GM23338 (cell line): Measurements from ENCODE around the gene ACTR1A. TPM values are rescaled to one million over a fixed set of nuclear protein-coding genes. Genes with fewer than 3 reads are reported as not detected.

Experiments
- ATAC-seq: fragments of 200-7000 bp; cut with Tn5 transposase; 3 replicates; pipeline ENCODE4 v1.9.1; 2020
- DNase-seq: peaks from one replicate; pipeline ENCODE4 v3.0.0-alpha.2; 2015; ENCODE audit warnings: low spot score
- H2AFZ ChIP-seq: fragments of 200-600 bp; sonication (generic); 2 replicates; pipeline ENCODE4 v1.8.0; 2016; ENCODE audit warnings: antibody characterized with exemption, mild to moderate bottlenecking, moderate library complexity
- H3F3A ChIP-seq: fragments of 200-600 bp; sonication (generic); replicated peaks from 2 replicates; pipeline ENCODE4 v1.8.0; 2017; ENCODE audit warnings: antibody characterized with exemption, mixed run types, low read depth
- H3K27ac ChIP-seq: fragments of 200-600 bp; sonication (generic); 2 replicates; pipeline ENCODE4 v1.6.1; 2016; ENCODE audit warnings: low read depth
- H3K27me3 ChIP-seq: fragments of 200-600 bp; sonication (generic); 2 replicates; pipeline ENCODE4 v1.8.0; 2016; ENCODE audit warnings: mild to moderate bottlenecking, mixed run types, moderate library complexity; ENCODE audit not compliant: insufficient read depth
- H3K36me3 ChIP-seq: fragments of 200-600 bp; sonication (generic); 2 replicates; pipeline ENCODE4 v1.8.0; 2016; ENCODE audit warnings: mild to moderate bottlenecking; ENCODE audit not compliant: insufficient read depth
- H3K4me1 ChIP-seq: fragments of 200-600 bp; sonication (generic); 2 replicates; pipeline ENCODE4 v1.8.0; 2016; ENCODE audit warnings: mild to moderate bottlenecking, moderate library complexity; ENCODE audit not compliant: insufficient read depth
- H3K4me2 ChIP-seq: fragments of 200-600 bp; sonication (generic); 2 replicates; pipeline ENCODE4 v1.7.1; 2017; ENCODE audit warnings: mixed run types
- H3K4me3 ChIP-seq: fragments of 200-600 bp; sonication (generic); 2 replicates; pipeline ENCODE4 v1.6.1; 2016; ENCODE audit warnings: mixed run types
- H3K79me2 ChIP-seq: fragments of 200-600 bp; sonication (generic); replicated peaks from 2 replicates; pipeline ENCODE4 v1.8.0; 2017; ENCODE audit warnings: mild to moderate bottlenecking; ENCODE audit not compliant: insufficient read depth
- H3K9me2 ChIP-seq: fragments of 200-600 bp; sonication (generic); 2 replicates; pipeline ENCODE4 v1.8.0; 2017; ENCODE audit not compliant: insufficient read depth
- H4K20me1 ChIP-seq: fragments of 200-600 bp; sonication (generic); replicated peaks from 2 replicates; pipeline ENCODE4 v1.8.0; 2017; ENCODE audit warnings: mild to moderate bottlenecking; ENCODE audit not compliant: insufficient read depth
- H3K27ac Mint-ChIP-seq: 2 replicates; pipeline ENCODE4 v1.8.0; 2020; ENCODE audit warnings: inconsistent platforms, mild to moderate bottlenecking, moderate library complexity, mixed read lengths
- H3K27me3 Mint-ChIP-seq: 3 replicates; pipeline ENCODE4 v1.8.0; 2022; ENCODE audit warnings: low read depth, mild to moderate bottlenecking, moderate library complexity, mixed read lengths, inconsistent platforms; ENCODE audit not compliant: insufficient read depth, poor library complexity
- H3K36me3 Mint-ChIP-seq: 3 replicates; pipeline ENCODE4 v1.8.0; 2021; ENCODE audit warnings: low read depth, mild to moderate bottlenecking, inconsistent platforms, moderate library complexity, mixed read lengths
- H3K4me1 Mint-ChIP-seq: 3 replicates; pipeline ENCODE4 v1.8.0; 2020; ENCODE audit warnings: mild to moderate bottlenecking, inconsistent platforms, mixed read lengths
- H3K4me3 Mint-ChIP-seq: 3 replicates; pipeline ENCODE4 v1.8.0; 2021; ENCODE audit warnings: moderate library complexity, mild to moderate bottlenecking, inconsistent platforms, mixed read lengths
- H3K9me3 Mint-ChIP-seq: 3 replicates; pipeline ENCODE4 v1.8.0; 2020; ENCODE audit warnings: moderate library complexity, mild to moderate bottlenecking, inconsistent platforms, mixed read lengths
- CREB1 ChIP-seq: fragments of 250-450 bp; sonication (Bioruptor Pico); IDR thresholded peaks from 2 replicates; pipeline ENCODE4 v1.5.0; 2020; ENCODE audit warnings: low read depth, mild to moderate bottlenecking, moderate library complexity
- EZH2 ChIP-seq: fragments of 200-600 bp; sonication (generic); IDR thresholded peaks from one replicate; pipeline ENCODE4 v1.8.0; 2017; ENCODE audit warnings: antibody characterized with exemption, mild to moderate bottlenecking, low read depth; ENCODE audit not compliant: unreplicated experiment
- EZH2phosphoT487 ChIP-seq: fragments of 200-600 bp; sonication (generic); IDR thresholded peaks from one replicate; pipeline ENCODE4 v1.8.1; 2018; ENCODE audit warnings: antibody characterized with exemption; ENCODE audit not compliant: unreplicated experiment
- JUNB ChIP-seq: IDR thresholded peaks from one replicate; pipeline ENCODE4 v1.6.1; 2016; ENCODE audit warnings: antibody characterized with exemption; ENCODE audit not compliant: unreplicated experiment
- NANOG ChIP-seq: IDR thresholded peaks from 2 replicates; pipeline ENCODE4 v1.6.1; 2016; ENCODE audit warnings: antibody characterized with exemption, borderline replicate concordance
- POLR2AphosphoS5 ChIP-seq: IDR thresholded peaks from 2 replicates; pipeline ENCODE4 v1.6.1; 2016; ENCODE audit warnings: antibody characterized with exemption, low read depth
- STAT1 ChIP-seq: IDR thresholded peaks from one replicate; pipeline ENCODE4 v1.6.1; 2016; ENCODE audit warnings: antibody characterized with exemption; ENCODE audit not compliant: unreplicated experiment
- ZNF114 ChIP-seq: fragments of 250-450 bp; sonication (Bioruptor Pico); IDR thresholded peaks from 2 replicates; pipeline ENCODE4 v1.5.0; 2020; ENCODE audit warnings: mild to moderate bottlenecking, moderate library complexity
- ZNF331 ChIP-seq: fragments of 250-450 bp; sonication (Bioruptor Pico); IDR thresholded peaks from 2 replicates; pipeline ENCODE4 v1.5.0; 2020; ENCODE audit warnings: low read depth, mild to moderate bottlenecking, moderate library complexity
- polyA plus RNA-seq: library from polyadenylated mRNA; unstranded; fragments of >200 nt; fragmentation: Nextera tagmentation; extraction: Ambion mirVana; gene quantifications from 2 replicates; pipeline ENCODE4 v1.2.1, GENCODE V29; 2016
- total RNA-seq: library from RNA; depleted of rRNA; stranded (reverse); fragments of >200 nt; shearing (Covaris generic); gene quantifications from 2 replicates; pipeline ENCODE4 v1.2.3, GENCODE V29; 2014
- TF ChIP-seq, protein P1 (sequence below), 2 experiments: fragments of 200-600 bp in 1 of 2; sonication (generic) in 1 of 2; conservative IDR thresholded peaks; 2 replicates each; pipeline versions ENCODE4 v1.5.1 to v1.6.1; 2016 to 2017; ENCODE audit warnings: antibody characterized with exemption in 2 of 2, low read depth in 2 of 2, mild to moderate bottlenecking in 2 of 2, moderate library complexity in 1 of 2
- TF ChIP-seq, protein P2 (sequence below): IDR thresholded peaks from 2 replicates; pipeline ENCODE4 v1.6.1; 2016; ENCODE audit warnings: antibody characterized with exemption
- TF ChIP-seq, protein P3 (sequence below): fragments of 250-450 bp; sonication (Bioruptor Pico); IDR thresholded peaks from 2 replicates; pipeline ENCODE4 v1.5.0; 2020; ENCODE audit warnings: mild to moderate bottlenecking, moderate library complexity
- TF ChIP-seq, protein P4 (sequence below): IDR thresholded peaks from one replicate; pipeline ENCODE4 v1.6.1; 2018; ENCODE audit warnings: antibody characterized with exemption; ENCODE audit not compliant: unreplicated experiment

The ACTR1A gene
- total and polyA plus RNA-seq, 2 experiments from 2014 or later: 39.4 to 101 TPM

DNA sequence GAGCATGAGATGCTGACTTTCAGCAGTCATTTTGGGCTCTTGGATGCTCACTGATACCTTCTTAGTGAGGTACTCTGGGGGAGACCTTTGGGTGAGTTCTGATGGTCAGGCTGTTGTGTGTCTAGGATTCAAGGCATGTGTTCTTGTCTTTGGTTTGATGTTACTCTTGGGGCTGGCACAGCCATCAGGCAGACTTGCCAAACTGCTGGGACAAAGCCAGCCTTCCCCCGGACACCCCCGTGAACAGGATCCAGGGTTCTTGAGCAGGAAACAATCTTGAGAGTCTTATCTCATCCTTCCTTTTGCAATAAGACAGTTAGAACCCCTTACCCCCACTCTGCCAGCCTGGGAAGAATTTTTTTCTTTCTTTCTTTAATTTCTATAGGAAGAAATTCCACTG lies 43.5 kb upstream of the ACTR1A start:
- no peak for DNase-seq
- H3K36me3 ChIP-seq: no peaks in the 10 kb centered on the region
- H3K36me3 Mint-ChIP-seq: peaks cover 6% of the 10 kb centered on the region; the same call in 2 of the 3 replicates
- TF ChIP-seq, protein P1, sequence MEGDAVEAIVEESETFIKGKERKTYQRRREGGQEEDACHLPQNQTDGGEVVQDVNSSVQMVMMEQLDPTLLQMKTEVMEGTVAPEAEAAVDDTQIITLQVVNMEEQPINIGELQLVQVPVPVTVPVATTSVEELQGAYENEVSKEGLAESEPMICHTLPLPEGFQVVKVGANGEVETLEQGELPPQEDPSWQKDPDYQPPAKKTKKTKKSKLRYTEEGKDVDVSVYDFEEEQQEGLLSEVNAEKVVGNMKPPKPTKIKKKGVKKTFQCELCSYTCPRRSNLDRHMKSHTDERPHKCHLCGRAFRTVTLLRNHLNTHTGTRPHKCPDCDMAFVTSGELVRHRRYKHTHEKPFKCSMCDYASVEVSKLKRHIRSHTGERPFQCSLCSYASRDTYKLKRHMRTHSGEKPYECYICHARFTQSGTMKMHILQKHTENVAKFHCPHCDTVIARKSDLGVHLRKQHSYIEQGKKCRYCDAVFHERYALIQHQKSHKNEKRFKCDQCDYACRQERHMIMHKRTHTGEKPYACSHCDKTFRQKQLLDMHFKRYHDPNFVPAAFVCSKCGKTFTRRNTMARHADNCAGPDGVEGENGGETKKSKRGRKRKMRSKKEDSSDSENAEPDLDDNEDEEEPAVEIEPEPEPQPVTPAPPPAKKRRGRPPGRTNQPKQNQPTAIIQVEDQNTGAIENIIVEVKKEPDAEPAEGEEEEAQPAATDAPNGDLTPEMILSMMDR (conservative IDR thresholded peaks at IDR 0.05; ENCODE audit: low read depth in 2 of 2): no peak
- TF ChIP-seq POLR2AphosphoS5 (no peak), NANOG (no peak), ZNF114 (CRISPR knock-in tag) (no peak), JUNB (no peak), ZNF331 (no peak), CREB1 (CRISPR knock-in tag) (no peak), STAT1 (no peak), EZH2phosphoT487 (no peak), EZH2 (no peak)
- TF ChIP-seq, protein P2, sequence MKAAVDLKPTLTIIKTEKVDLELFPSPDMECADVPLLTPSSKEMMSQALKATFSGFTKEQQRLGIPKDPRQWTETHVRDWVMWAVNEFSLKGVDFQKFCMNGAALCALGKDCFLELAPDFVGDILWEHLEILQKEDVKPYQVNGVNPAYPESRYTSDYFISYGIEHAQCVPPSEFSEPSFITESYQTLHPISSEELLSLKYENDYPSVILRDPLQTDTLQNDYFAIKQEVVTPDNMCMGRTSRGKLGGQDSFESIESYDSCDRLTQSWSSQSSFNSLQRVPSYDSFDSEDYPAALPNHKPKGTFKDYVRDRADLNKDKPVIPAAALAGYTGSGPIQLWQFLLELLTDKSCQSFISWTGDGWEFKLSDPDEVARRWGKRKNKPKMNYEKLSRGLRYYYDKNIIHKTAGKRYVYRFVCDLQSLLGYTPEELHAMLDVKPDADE: no peak
- TF ChIP-seq, protein P3, sequence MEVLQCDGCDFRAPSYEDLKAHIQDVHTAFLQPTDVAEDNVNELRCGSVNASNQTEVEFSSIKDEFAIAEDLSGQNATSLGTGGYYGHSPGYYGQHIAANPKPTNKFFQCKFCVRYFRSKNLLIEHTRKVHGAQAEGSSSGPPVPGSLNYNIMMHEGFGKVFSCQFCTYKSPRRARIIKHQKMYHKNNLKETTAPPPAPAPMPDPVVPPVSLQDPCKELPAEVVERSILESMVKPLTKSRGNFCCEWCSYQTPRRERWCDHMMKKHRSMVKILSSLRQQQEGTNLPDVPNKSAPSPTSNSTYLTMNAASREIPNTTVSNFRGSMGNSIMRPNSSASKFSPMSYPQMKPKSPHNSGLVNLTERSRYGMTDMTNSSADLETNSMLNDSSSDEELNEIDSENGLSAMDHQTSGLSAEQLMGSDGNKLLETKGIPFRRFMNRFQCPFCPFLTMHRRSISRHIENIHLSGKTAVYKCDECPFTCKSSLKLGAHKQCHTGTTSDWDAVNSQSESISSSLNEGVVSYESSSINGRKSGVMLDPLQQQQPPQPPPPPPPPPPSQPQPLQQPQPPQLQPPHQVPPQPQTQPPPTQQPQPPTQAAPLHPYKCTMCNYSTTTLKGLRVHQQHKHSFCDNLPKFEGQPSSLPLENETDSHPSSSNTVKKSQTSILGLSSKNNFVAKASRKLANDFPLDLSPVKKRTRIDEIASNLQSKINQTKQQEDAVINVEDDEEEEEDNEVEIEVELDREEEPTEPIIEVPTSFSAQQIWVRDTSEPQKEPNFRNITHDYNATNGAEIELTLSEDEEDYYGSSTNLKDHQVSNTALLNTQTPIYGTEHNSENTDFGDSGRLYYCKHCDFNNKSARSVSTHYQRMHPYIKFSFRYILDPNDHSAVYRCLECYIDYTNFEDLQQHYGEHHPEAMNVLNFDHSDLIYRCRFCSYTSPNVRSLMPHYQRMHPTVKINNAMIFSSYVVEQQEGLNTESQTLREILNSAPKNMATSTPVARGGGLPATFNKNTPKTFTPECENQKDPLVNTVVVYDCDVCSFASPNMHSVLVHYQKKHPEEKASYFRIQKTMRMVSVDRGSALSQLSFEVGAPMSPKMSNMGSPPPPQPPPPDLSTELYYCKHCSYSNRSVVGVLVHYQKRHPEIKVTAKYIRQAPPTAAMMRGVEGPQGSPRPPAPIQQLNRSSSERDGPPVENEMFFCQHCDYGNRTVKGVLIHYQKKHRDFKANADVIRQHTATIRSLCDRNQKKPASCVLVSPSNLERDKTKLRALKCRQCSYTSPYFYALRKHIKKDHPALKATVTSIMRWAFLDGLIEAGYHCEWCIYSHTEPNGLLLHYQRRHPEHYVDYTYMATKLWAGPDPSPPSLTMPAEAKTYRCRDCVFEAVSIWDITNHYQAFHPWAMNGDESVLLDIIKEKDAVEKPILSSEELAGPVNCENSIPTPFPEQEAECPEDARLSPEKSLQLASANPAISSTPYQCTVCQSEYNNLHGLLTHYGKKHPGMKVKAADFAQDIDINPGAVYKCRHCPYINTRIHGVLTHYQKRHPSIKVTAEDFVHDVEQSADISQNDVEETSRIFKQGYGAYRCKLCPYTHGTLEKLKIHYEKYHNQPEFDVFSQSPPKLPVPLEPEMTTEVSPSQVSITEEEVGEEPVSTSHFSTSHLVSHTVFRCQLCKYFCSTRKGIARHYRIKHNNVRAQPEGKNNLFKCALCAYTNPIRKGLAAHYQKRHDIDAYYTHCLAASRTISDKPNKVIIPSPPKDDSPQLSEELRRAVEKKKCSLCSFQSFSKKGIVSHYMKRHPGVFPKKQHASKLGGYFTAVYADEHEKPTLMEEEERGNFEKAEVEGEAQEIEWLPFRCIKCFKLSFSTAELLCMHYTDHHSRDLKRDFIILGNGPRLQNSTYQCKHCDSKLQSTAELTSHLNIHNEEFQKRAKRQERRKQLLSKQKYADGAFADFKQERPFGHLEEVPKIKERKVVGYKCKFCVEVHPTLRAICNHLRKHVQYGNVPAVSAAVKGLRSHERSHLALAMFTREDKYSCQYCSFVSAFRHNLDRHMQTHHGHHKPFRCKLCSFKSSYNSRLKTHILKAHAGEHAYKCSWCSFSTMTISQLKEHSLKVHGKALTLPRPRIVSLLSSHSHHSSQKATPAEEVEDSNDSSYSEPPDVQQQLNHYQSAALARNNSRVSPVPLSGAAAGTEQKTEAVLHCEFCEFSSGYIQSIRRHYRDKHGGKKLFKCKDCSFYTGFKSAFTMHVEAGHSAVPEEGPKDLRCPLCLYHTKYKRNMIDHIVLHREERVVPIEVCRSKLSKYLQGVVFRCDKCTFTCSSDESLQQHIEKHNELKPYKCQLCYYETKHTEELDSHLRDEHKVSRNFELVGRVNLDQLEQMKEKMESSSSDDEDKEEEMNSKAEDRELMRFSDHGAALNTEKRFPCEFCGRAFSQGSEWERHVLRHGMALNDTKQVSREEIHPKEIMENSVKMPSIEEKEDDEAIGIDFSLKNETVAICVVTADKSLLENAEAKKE (CRISPR knock-in tag): no peak
- TF ChIP-seq, protein P4, sequence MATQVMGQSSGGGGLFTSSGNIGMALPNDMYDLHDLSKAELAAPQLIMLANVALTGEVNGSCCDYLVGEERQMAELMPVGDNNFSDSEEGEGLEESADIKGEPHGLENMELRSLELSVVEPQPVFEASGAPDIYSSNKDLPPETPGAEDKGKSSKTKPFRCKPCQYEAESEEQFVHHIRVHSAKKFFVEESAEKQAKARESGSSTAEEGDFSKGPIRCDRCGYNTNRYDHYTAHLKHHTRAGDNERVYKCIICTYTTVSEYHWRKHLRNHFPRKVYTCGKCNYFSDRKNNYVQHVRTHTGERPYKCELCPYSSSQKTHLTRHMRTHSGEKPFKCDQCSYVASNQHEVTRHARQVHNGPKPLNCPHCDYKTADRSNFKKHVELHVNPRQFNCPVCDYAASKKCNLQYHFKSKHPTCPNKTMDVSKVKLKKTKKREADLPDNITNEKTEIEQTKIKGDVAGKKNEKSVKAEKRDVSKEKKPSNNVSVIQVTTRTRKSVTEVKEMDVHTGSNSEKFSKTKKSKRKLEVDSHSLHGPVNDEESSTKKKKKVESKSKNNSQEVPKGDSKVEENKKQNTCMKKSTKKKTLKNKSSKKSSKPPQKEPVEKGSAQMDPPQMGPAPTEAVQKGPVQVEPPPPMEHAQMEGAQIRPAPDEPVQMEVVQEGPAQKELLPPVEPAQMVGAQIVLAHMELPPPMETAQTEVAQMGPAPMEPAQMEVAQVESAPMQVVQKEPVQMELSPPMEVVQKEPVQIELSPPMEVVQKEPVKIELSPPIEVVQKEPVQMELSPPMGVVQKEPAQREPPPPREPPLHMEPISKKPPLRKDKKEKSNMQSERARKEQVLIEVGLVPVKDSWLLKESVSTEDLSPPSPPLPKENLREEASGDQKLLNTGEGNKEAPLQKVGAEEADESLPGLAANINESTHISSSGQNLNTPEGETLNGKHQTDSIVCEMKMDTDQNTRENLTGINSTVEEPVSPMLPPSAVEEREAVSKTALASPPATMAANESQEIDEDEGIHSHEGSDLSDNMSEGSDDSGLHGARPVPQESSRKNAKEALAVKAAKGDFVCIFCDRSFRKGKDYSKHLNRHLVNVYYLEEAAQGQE: no peak
- H3K9me3 Mint-ChIP-seq: no peaks in the 10 kb centered on the region
- H3K4me3 Mint-ChIP-seq: no peak overlapping the region
- H3K27ac ChIP-seq: no peak overlapping the region
- no peak overlapping the region for H3K27ac Mint-ChIP-seq
- H3K9me2 ChIP-seq: no peaks in the 10 kb centered on the region
- no peak overlapping the region for H3K4me2 ChIP-seq
- peaks cover 4% of the 10 kb centered on the region; the same call in 2 of the 3 replicates for H3K4me1 Mint-ChIP-seq
- no peak overlapping the region for H3K4me3 ChIP-seq
- ATAC-seq: no peak
- H2AFZ ChIP-seq: no peak overlapping the region
- no peaks in the 10 kb centered on the region for H3K4me1 ChIP-seq
- peaks cover 5% of the 10 kb centered on the region for H3K27me3 Mint-ChIP-seq
- H3K79me2 ChIP-seq: no peaks in the 10 kb centered on the region
- no peaks in the 10 kb centered on the region for H3F3A ChIP-seq
- no peaks in the 10 kb centered on the region for H3K27me3 ChIP-seq
- H4K20me1 ChIP-seq: peaks cover 3% of the 10 kb centered on the region
